ENCODE results near the gene ILRUN. TPM values are rescaled to one million over a fixed set of nuclear protein-coding genes. Genes with fewer than 3 reads are reported as not detected.

ILRUN gene
- total and polyA plus RNA-seq, 9 of the 15 experiments (the other 6 are each of a cell fraction or from before 2014, with no cell fraction given) = 24.9 to 78.9 (median 53.4) TPM

GRCh38 chr6:34664256-34664971 lies 32.2 kb downstream of the ILRUN start (continued):
- TF ChIP-seq, protein P1, sequence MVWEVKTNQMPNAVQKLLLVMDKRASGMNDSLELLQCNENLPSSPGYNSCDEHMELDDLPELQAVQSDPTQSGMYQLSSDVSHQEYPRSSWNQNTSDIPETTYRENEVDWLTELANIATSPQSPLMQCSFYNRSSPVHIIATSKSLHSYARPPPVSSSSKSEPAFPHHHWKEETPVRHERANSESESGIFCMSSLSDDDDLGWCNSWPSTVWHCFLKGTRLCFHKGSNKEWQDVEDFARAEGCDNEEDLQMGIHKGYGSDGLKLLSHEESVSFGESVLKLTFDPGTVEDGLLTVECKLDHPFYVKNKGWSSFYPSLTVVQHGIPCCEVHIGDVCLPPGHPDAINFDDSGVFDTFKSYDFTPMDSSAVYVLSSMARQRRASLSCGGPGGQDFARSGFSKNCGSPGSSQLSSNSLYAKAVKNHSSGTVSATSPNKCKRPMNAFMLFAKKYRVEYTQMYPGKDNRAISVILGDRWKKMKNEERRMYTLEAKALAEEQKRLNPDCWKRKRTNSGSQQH (CRISPR knock-in tag; IDR thresholded peaks at IDR 0.05) = peak; percentile 19; the same call in 1 of the 2 replicates
- peak; percentile 11; the same call in 1 of the 2 replicates for TF ChIP-seq CREB3L1 (IDR thresholded peaks at IDR 0.05; ENCODE audit: borderline replicate concordance, low read depth)
- TF ChIP-seq, protein P2, sequence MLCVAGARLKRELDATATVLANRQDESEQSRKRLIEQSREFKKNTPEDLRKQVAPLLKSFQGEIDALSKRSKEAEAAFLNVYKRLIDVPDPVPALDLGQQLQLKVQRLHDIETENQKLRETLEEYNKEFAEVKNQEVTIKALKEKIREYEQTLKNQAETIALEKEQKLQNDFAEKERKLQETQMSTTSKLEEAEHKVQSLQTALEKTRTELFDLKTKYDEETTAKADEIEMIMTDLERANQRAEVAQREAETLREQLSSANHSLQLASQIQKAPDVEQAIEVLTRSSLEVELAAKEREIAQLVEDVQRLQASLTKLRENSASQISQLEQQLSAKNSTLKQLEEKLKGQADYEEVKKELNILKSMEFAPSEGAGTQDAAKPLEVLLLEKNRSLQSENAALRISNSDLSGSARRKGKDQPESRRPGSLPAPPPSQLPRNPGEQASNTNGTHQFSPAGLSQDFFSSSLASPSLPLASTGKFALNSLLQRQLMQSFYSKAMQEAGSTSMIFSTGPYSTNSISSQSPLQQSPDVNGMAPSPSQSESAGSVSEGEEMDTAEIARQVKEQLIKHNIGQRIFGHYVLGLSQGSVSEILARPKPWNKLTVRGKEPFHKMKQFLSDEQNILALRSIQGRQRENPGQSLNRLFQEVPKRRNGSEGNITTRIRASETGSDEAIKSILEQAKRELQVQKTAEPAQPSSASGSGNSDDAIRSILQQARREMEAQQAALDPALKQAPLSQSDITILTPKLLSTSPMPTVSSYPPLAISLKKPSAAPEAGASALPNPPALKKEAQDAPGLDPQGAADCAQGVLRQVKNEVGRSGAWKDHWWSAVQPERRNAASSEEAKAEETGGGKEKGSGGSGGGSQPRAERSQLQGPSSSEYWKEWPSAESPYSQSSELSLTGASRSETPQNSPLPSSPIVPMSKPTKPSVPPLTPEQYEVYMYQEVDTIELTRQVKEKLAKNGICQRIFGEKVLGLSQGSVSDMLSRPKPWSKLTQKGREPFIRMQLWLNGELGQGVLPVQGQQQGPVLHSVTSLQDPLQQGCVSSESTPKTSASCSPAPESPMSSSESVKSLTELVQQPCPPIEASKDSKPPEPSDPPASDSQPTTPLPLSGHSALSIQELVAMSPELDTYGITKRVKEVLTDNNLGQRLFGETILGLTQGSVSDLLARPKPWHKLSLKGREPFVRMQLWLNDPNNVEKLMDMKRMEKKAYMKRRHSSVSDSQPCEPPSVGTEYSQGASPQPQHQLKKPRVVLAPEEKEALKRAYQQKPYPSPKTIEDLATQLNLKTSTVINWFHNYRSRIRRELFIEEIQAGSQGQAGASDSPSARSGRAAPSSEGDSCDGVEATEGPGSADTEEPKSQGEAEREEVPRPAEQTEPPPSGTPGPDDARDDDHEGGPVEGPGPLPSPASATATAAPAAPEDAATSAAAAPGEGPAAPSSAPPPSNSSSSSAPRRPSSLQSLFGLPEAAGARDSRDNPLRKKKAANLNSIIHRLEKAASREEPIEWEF (CRISPR knock-in tag; IDR thresholded peaks at IDR 0.05) = peak; percentile 88
- peak; percentile 48 for TF ChIP-seq TAF1 (IDR thresholded peaks at IDR 0.05; ENCODE audit: control insufficient read depth, extremely low read depth, insufficient read depth, low read length, severe bottlenecking)
- TF ChIP-seq, protein P3, sequence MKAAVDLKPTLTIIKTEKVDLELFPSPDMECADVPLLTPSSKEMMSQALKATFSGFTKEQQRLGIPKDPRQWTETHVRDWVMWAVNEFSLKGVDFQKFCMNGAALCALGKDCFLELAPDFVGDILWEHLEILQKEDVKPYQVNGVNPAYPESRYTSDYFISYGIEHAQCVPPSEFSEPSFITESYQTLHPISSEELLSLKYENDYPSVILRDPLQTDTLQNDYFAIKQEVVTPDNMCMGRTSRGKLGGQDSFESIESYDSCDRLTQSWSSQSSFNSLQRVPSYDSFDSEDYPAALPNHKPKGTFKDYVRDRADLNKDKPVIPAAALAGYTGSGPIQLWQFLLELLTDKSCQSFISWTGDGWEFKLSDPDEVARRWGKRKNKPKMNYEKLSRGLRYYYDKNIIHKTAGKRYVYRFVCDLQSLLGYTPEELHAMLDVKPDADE (conservative IDR thresholded peaks at IDR 0.05; ENCODE audit: control insufficient read depth, low read depth, low read length) = no peak
- peak; percentile 45; the same call in 1 of the 2 replicates for TF ChIP-seq ATF7 (IDR thresholded peaks at IDR 0.05)
- peak; percentile 27; the same call in 1 of the 2 replicates for TF ChIP-seq PTRF (tag; IDR thresholded peaks at IDR 0.05)
- peak; percentile 59 for TF ChIP-seq CBFA2T3 (IDR thresholded peaks at IDR 0.05)
- TF ChIP-seq, protein P4, sequence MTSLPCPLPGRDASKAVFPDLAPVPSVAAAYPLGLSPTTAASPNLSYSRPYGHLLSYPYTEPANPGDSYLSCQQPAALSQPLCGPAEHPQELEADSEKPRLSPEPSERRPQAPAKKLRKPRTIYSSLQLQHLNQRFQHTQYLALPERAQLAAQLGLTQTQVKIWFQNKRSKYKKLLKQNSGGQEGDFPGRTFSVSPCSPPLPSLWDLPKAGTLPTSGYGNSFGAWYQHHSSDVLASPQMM (CRISPR knock-in tag; IDR thresholded peaks at IDR 0.05) = no peak
- 0 out of 2 replicates have a peak, but pooled peaks have one; percentile 33 for TF ChIP-seq NFIC (IDR thresholded peaks at IDR 0.05)
- no peak for TF ChIP-seq FOXP1 (CRISPR knock-in tag; IDR thresholded peaks at IDR 0.05)
- TF ChIP-seq CCAR2 (IDR thresholded peaks at IDR 0.05; ENCODE audit: low read depth, low read length) = no peak
- peak; percentile 8; the same call in 1 of the 2 replicates for TF ChIP-seq TCF3 (CRISPR knock-in tag; IDR thresholded peaks at IDR 0.05)
- peak; percentile 90 for TF ChIP-seq ZNF766 (CRISPR knock-in tag; conservative IDR thresholded peaks at IDR 0.05)
- TF ChIP-seq POLR2A (conservative IDR thresholded peaks at IDR 0.05) = no peak; the same call in 1 of the 2 replicates
- TF ChIP-seq GATAD2A (IDR thresholded peaks at IDR 0.05) = peak; percentile 54; the same call in 1 of the 2 replicates
- no peak for TF ChIP-seq PHB2 (IDR thresholded peaks at IDR 0.05; ENCODE audit: low read depth)
- TF ChIP-seq ZBTB17 (CRISPR knock-in tag; IDR thresholded peaks at IDR 0.05) = no peak
- TF ChIP-seq CAMTA2 (CRISPR knock-in tag; conservative IDR thresholded peaks at IDR 0.05) = no peak

All from K562 (cell line).